Endometrium (tissue), 2 donors: Measurements from ENCODE around the gene MAP3K14.

Experiments used
- FAIRE-seq: peaks from 2 replicates; lab custom pipeline; 2012; peaks lifted over from hg19 to GRCh38; lab: Jason Lieb, UNC
- donor health status: control.
- donor health status: control.

The MAP3K14 gene

GRCh38 chr17:45234641-45235415, 82.0 kb downstream of the MAP3K14 start:
- no peak for FAIRE-seq

- no peak for FAIRE-seq
Measured at GRCh38 chr17:45233423-45233924, 83.3 kb downstream of the MAP3K14 start.

- no peak for FAIRE-seq
Measured at GRCh38 chr17:45232514-45233422, 84.1 kb downstream of the MAP3K14 start.

GRCh38 chr17:45231481-45232116, 85.2 kb downstream of the MAP3K14 start:
- FAIRE-seq = no peak

GRCh38 chr17:45230787-45231480, 85.9 kb downstream of the MAP3K14 start:
- FAIRE-seq = no peak

GRCh38 chr17:45230410-45230786, 86.4 kb downstream of the MAP3K14 start:
- FAIRE-seq = no peak

- no peak for FAIRE-seq
Measured at GRCh38 chr17:45229681-45230409, 87.0 kb downstream of the MAP3K14 start.

- no peak for FAIRE-seq
Measured at GRCh38 chr17:45228763-45229539, 87.9 kb downstream of the MAP3K14 start.

GRCh38 chr17:45227926-45228762, 88.7 kb downstream of the MAP3K14 start:
- no peak for FAIRE-seq

GRCh38 chr17:45227101-45227925, 89.5 kb downstream of the MAP3K14 start:
- no peak for FAIRE-seq

- FAIRE-seq = no peak
Measured at GRCh38 chr17:45226576-45226975, 90.2 kb downstream of the MAP3K14 start.

- no peak for FAIRE-seq
Measured at GRCh38 chr17:45225964-45226530, 90.8 kb downstream of the MAP3K14 start.

- FAIRE-seq = no peak
Measured at GRCh38 chr17:45225051-45225700, 91.6 kb downstream of the MAP3K14 start.

- FAIRE-seq = no peak
Measured at GRCh38 chr17:45224671-45225050, 92.2 kb downstream of the MAP3K14 start.

GRCh38 chr17:45223539-45224528, 93.0 kb downstream of the MAP3K14 start:
- FAIRE-seq = no peak

- no peak for FAIRE-seq
Measured at GRCh38 chr17:45222996-45223538, 93.8 kb downstream of the MAP3K14 start.
